ENCODE measurements around the gene CCDC6.
"Not testable (repeated sequence)": the region's sequence is repeated elsewhere in the genome, so short reads cannot be mapped to it uniquely, and the experiment has no call there.

CCDC6 gene

GRCh38 chr10:59804220-59804619, 102.1 kb downstream of the CCDC6 start:
- no peak for DNase-seq

- no peak for DNase-seq
Measured at GRCh38 chr10:59803714-59804113, 102.6 kb downstream of the CCDC6 start.

- no peak for DNase-seq
Measured at GRCh38 chr10:59801171-59801570, 105.2 kb downstream of the CCDC6 start.

- DNase-seq, result no peak
Measured at GRCh38 chr10:59799421-59799820, 106.9 kb downstream of the CCDC6 start.

GRCh38 chr10:59793919-59794318, 112.4 kb downstream of the CCDC6 start:
- DNase-seq, result no peak

- no peak for DNase-seq
Measured at GRCh38 chr10:59792812-59793211, 113.5 kb downstream of the CCDC6 start.

- no peak for DNase-seq
Measured at GRCh38 chr10:59791601-59792000, 114.8 kb downstream of the CCDC6 start.

DNA sequence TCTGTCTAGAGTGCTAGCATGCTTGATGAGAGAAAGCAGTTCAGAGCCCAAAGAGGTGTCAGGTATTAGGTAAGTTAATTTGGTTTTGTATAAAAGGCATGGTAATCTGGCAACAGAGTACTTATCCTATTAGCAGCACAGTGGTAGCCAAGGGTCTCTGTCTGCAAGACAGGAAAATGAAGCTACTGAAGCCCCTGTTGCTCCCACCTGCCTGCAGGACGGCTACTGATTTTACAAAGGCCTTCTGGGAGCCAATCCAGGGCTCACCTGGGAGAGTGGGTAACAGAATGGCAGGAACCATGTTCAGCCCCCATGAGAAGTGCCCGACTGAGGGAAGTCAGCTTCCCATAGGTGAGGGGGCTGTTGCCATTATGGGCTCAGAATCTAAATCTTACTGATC, 116.3 kb downstream of the CCDC6 start:
- DNase-seq, result not testable (repeated sequence)

DNA sequence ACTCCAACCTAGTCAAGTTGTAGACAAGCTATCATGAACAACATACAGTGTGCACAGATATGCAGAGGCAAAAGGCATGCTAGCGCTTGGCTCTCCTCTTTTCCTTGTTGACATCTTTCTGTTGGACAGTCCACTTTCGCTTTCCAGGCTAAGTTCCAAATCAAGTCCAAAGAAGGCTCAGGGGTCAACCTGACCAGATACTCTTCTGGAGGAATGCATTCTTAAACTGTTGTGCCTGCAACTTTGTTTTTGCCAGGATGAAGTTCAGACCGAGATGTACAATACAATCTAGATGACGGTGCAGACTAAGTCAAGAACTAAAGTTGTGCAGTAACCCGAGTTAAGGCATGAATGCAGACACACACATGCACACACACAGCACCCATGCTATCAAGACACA, 117.4 kb downstream of the CCDC6 start:
- not testable (repeated sequence) for DNase-seq

- DNase-seq, result not testable (repeated sequence)
Measured at GRCh38 chr10:59787032-59787431, 119.3 kb downstream of the CCDC6 start.

- DNase-seq, result not testable (repeated sequence)
Measured at GRCh38 chr10:59785476-59785875, 120.9 kb downstream of the CCDC6 start.

DNA sequence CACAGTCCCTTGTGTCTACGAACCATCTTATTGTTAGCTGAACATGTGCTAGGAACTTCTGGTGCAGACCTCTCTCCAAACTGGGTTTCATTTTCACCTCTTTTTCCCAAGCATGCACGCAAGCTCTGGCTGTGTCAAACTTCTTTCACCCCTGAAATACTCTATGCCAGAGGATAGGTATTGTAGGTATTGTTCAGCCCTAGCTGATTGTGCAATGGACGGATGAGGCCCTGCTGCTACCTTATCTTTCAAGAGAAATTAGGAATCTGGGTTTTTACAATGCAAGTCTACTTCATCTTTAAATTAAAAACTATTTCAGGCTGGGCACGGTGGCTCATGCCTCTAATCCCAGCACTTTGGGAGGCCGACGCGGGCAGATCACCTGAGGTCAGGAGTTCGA, 124.8 kb downstream of the CCDC6 start:
- no peak for DNase-seq

- DNase-seq, result no peak
Measured at GRCh38 chr10:59779756-59780533, 126.4 kb downstream of the CCDC6 start.

GRCh38 chr10:59774451-59774850, 131.9 kb downstream of the CCDC6 start:
- DNase-seq, result no peak

GRCh38 chr10:59773088-59773487, 133.3 kb downstream of the CCDC6 start:
- no peak for DNase-seq

- DNase-seq, result no peak
Measured at GRCh38 chr10:59771162-59771807, 135.1 kb downstream of the CCDC6 start.

DNA sequence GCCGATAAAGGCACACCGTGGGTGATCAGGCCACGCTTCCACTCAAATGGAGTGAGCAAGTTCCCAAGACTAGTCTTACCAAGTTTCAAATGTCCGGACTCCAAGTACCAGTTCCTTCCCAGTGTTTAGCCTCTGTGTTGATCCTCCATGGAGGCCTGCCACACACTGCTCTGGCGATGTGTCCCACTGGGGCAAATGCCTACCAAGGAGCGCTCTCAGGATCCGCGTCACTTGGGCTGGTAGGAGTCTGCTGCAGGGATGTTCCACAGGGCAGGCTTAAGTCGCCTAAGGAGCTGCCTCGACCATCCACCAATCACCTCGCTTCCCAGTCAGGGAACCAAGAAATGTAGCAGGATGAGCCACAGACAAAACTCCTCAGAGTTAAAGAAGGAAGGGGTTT, 135.7 kb downstream of the CCDC6 start:
- DNase-seq, result no peak

GRCh38 chr10:59762505-59762904, 143.9 kb downstream of the CCDC6 start:
- no peak for DNase-seq

DNA sequence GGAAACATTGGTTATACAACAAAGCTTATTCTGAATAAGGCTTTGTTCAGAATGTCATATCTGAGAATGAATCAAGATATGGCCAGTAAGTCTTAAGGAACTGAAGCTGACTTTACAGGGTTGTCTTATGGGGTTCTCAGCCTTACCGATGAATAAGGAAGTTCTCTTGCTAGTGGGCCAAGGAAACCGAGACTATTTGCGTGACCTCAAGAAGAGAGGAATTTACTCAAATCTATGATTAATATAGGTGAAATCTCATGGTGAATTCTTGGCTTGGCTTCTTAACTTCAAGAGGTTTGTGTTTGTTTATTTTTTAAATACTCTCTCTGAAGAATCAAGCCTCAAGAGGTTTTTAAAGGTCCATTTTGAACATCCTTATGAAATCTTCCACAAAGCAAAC, 148.4 kb downstream of the CCDC6 start:
- no peak for DNase-seq

- no peak for DNase-seq
Measured at GRCh38 chr10:59754951-59755350, 151.4 kb downstream of the CCDC6 start.

DNA sequence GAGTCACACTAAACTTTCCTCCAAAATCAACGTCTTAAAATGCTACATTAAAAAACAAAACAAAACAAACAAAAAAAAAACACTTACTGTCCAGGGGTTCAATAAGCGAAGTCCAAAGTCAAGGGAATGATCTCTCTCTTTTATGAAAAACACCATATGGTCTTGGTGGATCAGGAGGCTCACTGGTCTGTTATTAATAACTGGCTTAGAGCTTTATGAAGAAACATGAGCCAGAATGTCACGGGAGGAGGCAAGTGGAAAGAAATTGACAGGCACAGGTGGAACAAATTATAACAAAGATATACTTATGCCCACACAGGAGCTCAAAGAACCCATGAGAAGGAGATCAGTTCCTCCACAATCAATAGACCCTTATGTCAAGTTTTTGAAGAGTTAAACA, 153.1 kb downstream of the CCDC6 start, which contains the start of gene MRLN:
TSS of gene MRLN (minus strand) at position 189 of the 400 bp plus-strand sequence.
- DNase-seq, result no peak

GRCh38 chr10:59752278-59752940, 153.9 kb downstream of the CCDC6 start:
- DNase-seq, result no peak

- DNase-seq, result no peak
Measured at GRCh38 chr10:59750155-59750945, 156.0 kb downstream of the CCDC6 start.
